Lower leg skin (tissue), 4 donors: ENCODE results near the gene AVPI1. TPM values are rescaled to one million over a fixed set of nuclear protein-coding genes. Genes with fewer than 3 reads are reported as not detected.

ENCODE experiments used
- DNase-seq, 2 donors: peaks; one replicate each; pipeline ENCODE4 v3.0.0-alpha.2; 2019; ENCODE audit warnings: low spot score in 2 of 2
- H3K4me3 ChIP-seq: fragments of 200-600 bp; sonication (generic); 2 replicates; pipeline ENCODE4 v1.5.1; 2017; ENCODE audit warnings: mild to moderate bottlenecking, low read depth; ENCODE audit not compliant: poor library complexity, severe bottlenecking
- POLR2A ChIP-seq, 2 donors: fragments of 450-650 bp; IDR thresholded peaks; one replicate each; pipeline ENCODE4 v1.6.1; 2016 to 2017; ENCODE audit warnings: antibody characterized with exemption in 2 of 2, mild to moderate bottlenecking in 1 of 2, moderate library complexity in 1 of 2
- WGBS, 2 donors: methylation state at CpG; one replicate each; pipeline ENCODE4 v1.1.5; 2018; 5-methylcytosine and 5-hydroxymethylcytosine counted together
- intact Hi-C: fragments of 100-400 bp; cut with DNase I; formaldehyde crosslinking; loops from one replicate; pipeline ENCODE4 v1.15.0; 2023; ENCODE audit warnings: low total_unique reads
- total RNA-seq, 4 donors: library from RNA; depleted of rRNA; stranded (reverse); fragments of >200 nt; gene quantifications; one replicate each; pipeline ENCODE4 v1.1.0, GENCODE V29; 2016
- TF ChIP-seq, protein P1 (sequence below), 3 donors: fragments of 450-650 bp; IDR thresholded peaks; one replicate each; pipeline ENCODE4 v1.5.1; 2016; ENCODE audit warnings: antibody characterized with exemption in 3 of 3, mild to moderate bottlenecking in 3 of 3, moderate library complexity in 2 of 3

The AVPI1 gene
- total RNA-seq, 4 donors from 2014 or later = 133 to 169 (median 145) TPM

DNA sequence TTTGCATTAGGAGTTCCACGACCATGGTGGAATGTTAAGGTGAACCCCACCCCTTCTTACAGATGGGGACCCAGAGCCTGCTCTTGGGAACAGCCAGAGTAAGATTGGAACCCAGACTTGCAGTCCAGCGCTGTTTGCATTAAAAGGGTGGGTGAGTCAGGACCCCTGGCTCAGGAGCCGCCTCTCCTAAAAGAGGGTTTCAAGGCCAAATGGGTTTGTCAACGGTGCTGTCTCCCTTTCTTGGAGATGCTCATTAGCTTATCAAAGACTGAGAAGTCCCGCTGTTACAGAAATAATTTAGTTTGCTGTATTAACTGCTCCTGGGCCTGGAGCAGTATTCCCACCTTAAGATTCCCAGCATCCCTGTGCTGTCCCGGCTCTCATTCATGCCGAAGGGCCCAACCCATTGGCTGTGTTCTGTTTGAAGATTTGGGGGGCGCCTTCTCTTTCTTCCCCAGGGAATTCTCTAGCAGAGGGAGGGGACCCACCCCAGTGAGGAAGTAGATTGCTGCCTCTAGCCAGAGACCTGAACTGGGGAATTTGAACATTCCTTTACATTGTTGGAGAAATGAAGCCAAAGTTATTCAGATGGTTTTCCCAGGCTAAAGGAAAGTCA, 28.3 kb upstream of the AVPI1 start:
- no peak for DNase-seq
- intact Hi-C loops = no loop called here
- TF ChIP-seq POLR2A (IDR thresholded peaks at IDR 0.05) = no peak
- TF ChIP-seq, protein P1, sequence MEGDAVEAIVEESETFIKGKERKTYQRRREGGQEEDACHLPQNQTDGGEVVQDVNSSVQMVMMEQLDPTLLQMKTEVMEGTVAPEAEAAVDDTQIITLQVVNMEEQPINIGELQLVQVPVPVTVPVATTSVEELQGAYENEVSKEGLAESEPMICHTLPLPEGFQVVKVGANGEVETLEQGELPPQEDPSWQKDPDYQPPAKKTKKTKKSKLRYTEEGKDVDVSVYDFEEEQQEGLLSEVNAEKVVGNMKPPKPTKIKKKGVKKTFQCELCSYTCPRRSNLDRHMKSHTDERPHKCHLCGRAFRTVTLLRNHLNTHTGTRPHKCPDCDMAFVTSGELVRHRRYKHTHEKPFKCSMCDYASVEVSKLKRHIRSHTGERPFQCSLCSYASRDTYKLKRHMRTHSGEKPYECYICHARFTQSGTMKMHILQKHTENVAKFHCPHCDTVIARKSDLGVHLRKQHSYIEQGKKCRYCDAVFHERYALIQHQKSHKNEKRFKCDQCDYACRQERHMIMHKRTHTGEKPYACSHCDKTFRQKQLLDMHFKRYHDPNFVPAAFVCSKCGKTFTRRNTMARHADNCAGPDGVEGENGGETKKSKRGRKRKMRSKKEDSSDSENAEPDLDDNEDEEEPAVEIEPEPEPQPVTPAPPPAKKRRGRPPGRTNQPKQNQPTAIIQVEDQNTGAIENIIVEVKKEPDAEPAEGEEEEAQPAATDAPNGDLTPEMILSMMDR (IDR thresholded peaks at IDR 0.05) = no peak
- WGBS, 2 donors = 23 to 29% methylated on average over 8 of the region's 8 CpGs
- no peak overlapping the region for H3K4me3 ChIP-seq

DNA sequence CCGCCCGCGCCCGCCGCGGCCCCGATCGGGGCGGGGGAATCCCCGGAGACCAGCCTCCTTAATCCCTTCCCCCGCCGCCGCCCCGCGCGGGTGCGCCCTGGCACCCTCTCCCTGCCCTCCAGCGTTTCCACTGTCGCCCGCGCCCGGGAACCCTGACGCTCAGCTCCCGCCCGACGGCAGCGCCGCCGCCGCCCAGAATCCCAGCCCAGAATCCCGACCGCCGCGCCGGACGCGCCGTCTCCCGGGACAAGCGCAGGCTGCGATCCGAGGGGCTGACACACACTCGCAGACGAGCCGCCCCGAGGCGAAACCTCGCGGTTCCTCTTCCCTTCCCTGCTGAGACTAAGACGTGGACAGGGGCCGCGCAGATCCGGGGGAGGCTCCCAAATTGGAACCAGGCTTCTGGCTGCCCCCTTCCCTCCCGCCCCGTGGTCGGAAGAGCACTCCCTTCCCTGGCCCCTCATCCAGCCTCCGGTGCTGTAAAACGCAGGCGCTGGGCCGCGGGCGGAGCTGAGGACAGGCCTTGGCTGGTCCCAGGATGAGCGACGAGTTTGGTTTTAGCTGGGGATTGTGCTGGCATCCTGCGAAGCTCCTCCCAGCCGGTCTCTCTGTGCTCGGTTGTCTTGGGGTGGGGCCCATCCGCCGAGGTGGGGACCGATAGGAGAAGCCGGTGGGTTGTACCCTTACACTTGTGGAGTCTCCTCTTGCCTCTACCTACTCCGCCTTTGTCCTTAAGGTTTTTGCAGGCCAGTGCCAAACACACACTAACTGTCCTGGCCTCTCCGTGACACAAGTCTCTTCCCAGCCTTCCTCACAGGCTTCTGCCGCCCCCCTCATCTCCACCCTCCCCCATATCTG, 27.6 kb upstream of the AVPI1 start:
- WGBS, 2 donors = 3 to 4% methylated on average over 39 to 74 of the region's 74 CpGs
- DNase-seq = peak; percentile 78 to 96
- intact Hi-C loops = no loop called here
- H3K4me3 ChIP-seq = peak overlapping the region; percentile 35
- no peak for TF ChIP-seq POLR2A (IDR thresholded peaks at IDR 0.05)
- TF ChIP-seq, protein P1 (IDR thresholded peaks at IDR 0.05) = no peak

DNA sequence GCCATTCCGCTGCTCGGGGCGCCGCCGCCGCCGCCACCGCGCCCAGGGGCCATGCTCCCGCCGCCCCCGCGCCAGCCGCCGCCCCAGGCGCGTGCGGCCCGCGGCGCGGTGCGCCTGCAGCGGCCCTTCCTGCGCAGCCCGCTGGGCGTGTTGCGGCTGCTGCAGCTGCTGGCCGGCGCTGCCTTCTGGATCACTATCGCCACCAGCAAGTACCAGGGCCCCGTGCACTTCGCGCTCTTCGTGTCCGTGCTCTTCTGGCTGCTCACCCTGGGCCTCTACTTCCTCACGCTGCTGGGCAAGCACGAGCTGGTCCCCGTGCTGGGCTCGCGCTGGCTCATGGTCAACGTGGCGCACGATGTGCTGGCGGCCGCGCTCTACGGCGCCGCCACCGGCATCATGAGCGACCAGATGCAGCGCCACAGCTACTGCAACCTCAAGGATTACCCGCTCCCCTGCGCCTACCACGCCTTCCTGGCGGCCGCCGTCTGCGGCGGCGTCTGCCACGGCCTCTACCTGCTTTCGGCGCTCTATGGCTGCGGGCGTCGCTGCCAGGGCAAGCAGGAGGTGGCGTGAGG, 26.9 kb upstream of the AVPI1 start:
- WGBS, 2 donors = 0 to 1% methylated on average over 31 to 51 of the region's 69 CpGs
- intact Hi-C loops = loop anchor here (2.0 kb wide), 1 partner anchor 15 kb away; no protein-coding TSS in a partner anchor
- DNase-seq = peak; percentile 65 to 93
- peak overlapping the region; percentile 35 for H3K4me3 ChIP-seq
- TF ChIP-seq, protein P1 (IDR thresholded peaks at IDR 0.05) = no peak
- no peak for TF ChIP-seq POLR2A (IDR thresholded peaks at IDR 0.05)

DNA sequence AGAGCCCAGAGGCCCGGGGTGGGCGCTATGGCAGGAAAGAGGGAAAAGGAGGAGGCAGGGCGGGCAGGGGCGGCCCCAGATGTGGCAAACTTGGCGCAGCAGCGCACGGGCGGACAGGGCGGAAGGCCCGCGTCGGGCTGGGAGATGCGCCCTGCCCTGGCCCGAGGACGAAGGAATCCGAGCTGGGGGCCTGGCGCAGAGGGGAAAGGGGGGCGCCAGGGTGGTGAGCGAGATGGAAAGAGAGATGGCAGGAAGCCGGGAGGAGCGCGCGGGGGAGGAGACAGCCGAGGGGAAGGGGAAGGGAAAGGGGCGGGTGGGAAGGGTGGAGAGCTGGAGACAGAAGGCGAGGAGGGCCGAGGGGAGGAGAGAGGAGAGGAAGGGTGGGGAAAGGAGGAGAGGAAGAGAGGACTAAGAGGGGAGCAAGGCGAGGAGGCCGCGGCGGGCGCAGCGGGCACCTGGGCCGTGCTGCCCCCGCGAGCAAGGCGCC, 26.3 kb upstream of the AVPI1 start, which contains the start of gene MARVELD1:
MARVELD1 (plus strand) TSS at position 392 of the 487 bp plus-strand sequence. CDS start 147 bp downstream, outside the sequence.
- 1 to 2% methylated on average over 37 of the region's 37 CpGs for WGBS, 2 donors
- peak within 1 kb of the TSS; percentile 35 for H3K4me3 ChIP-seq
- TF ChIP-seq, protein P1 (IDR thresholded peaks at IDR 0.05) = no peak
- TF ChIP-seq POLR2A (IDR thresholded peaks at IDR 0.05) = no peak
- peak; percentile 71 to 96 for DNase-seq
- intact Hi-C loops = loop anchor here (2.0 kb wide), 1 partner anchor 15 kb away; no protein-coding TSS in a partner anchor

DNA sequence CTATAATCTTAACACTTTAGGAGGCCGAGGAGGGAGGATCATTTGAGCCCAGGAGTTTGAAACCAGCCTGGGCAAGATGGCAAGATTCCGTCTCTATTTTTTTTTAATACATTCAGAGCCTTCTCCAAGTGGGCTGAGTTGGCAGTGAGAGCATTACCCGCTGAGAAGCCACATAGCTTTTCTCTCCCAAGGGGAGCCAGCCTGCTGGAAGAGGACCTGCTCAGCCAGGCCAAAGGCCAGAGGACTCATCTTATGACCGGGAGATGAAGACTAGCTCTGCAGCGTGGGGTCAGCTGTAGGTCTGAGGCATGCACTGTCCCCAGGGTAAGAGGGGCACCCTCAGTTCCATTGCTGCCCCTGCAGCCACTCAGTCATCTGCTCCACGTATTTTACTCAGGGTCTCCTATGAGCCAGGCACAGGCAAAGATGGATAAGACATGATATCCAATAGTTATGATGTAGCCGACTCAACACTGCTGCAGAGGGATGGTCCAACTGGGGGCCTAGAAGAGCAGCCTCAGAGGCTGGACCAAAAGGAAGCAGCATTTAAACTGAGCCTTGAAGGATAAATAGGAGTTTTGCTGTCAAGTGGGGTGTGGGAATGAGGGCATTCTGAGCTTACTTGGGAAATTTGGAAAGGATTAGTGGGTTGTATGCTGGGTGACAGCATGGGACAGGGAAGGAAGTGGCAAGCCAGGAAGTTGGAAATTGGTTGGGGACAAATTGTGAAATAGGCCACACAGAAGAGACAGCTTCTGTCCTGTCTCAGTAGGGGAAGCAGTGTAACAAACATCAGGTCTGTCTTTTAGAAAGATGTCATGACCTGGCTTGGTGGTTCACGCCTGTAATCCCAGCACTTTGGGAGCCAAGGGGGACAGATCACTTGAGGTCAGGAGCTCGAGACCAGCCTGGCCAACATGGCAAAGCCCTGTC, 24.9 kb upstream of the AVPI1 start:
- DNase-seq = no peak
- WGBS, 2 donors = 66 to 69% methylated on average over 9 of the region's 9 CpGs
- TF ChIP-seq POLR2A (IDR thresholded peaks at IDR 0.05) = no peak
- intact Hi-C loops = loop anchor here (2.0 kb wide), 1 partner anchor 17 kb away; no protein-coding TSS in a partner anchor
- no peak overlapping the region for H3K4me3 ChIP-seq
